HAP-1 (cell line): ENCODE results near the gene DOLPP1.

Source experiments
- DNase-seq, 2 experiments: peaks; one replicate each; pipeline ENCODE4 v3.0.0-alpha.2; 2016 to 2020; ENCODE audit warnings: low spot score in 2 of 2
- H3K27me3 ChIP-seq: fragments of 250-450 bp; sonication (Bioruptor Pico); 2 replicates; pipeline ENCODE4 v1.5.1; 2020; ENCODE audit warnings: low read depth, mild to moderate bottlenecking, moderate library complexity
- H3K36me3 ChIP-seq: fragments of 250-450 bp; sonication (Bioruptor Pico); replicated peaks from 2 replicates; pipeline ENCODE4 v1.5.1; 2020; ENCODE audit warnings: mild to moderate bottlenecking
- H3K4me1 ChIP-seq: fragments of 250-450 bp; sonication (Bioruptor Pico); 2 replicates; pipeline ENCODE4 v1.5.1; 2020; ENCODE audit warnings: mild to moderate bottlenecking
- H3K4me3 ChIP-seq: fragments of 250-450 bp; sonication (Bioruptor Pico); 2 replicates; pipeline ENCODE4 v1.5.1; 2020; ENCODE audit warnings: mild to moderate bottlenecking, moderate library complexity
- H3K9me3 ChIP-seq: fragments of 250-450 bp; sonication (Bioruptor Pico); 2 replicates; pipeline ENCODE4 v1.5.1; 2020; ENCODE audit warnings: mild to moderate bottlenecking, moderate library complexity
- in situ Hi-C: fragments of 300-500 bp; cut with MboI; formaldehyde crosslinking; loops from 3 replicates; pipeline ENCODE4 v1.14.3; 2020; ENCODE audit warnings: low sequenced_read_pairs, inconsistent platforms, mixed read lengths

DOLPP1 gene

DNA sequence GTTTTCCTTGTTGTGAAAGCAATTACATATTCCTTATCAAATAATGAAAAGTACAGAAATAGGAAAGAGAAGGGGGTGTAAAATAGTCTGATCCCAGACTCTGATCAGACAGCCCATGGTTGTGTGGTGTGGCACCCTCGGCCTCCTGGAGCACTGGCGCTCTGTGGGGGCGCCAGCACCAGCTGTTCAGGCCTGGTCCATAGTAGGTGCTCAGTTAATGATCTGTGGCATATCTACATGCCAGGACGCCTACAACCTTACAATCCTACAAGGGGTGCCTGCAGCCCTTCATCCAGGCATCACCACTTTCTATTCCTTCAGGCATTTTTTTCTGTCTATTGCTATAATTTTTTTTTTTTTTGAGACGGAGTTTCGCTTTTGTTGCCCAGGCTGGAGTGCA is 27.9 kb upstream of the DOLPP1 start:
- Histone ChIP-seq H3K4me1 (no peaks in the 10 kb centered on the region), H3K36me3 (peaks cover 20% of the 10 kb centered on the region), H3K4me3 (no peak overlapping the region), H3K27me3 (no peaks in the 10 kb centered on the region), H3K9me3 (no peaks in the 10 kb centered on the region)
- in situ Hi-C loops: no loop called here
- no peak for DNase-seq

DNA sequence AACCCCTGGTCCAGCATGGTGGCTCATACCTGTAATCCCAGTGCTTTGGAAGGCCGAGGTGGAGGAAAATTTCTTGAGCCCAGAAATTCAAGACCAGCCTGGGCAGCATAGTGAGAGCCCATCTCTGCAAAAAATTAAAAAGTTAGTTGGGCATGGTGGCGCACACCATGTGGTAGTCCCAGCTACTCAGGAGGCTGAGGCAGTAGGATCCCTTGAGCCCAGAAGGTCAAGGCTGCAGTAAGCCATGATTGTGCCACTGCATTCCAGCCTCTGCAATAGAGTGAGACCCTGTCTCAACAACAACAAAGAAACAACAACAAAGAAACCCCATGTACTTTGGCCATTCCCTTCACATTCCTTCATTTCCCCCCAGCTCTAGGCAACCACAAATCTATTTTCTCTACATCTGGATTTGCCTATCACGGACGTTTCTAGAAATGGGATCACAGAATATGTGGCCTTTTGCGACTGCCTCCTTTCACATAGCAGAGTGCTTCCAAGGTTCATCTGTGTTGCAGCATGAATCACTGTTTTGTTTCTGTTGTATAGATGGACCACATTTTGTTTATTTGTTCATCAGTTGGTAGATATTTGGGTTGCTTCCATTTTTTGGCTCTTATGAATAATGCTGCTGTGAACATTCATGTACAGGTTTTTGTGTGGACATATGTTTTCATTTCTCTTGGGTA is 26.6 kb upstream of the DOLPP1 start:
- DNase-seq: no peak
- H3K27me3 ChIP-seq: no peaks in the 10 kb centered on the region
- no peak overlapping the region for H3K4me3 ChIP-seq
- H3K4me1 ChIP-seq: no peaks in the 10 kb centered on the region
- H3K9me3 ChIP-seq: no peaks in the 10 kb centered on the region
- in situ Hi-C loops: no loop called here
- peaks cover 12% of the 10 kb centered on the region for H3K36me3 ChIP-seq

DNA sequence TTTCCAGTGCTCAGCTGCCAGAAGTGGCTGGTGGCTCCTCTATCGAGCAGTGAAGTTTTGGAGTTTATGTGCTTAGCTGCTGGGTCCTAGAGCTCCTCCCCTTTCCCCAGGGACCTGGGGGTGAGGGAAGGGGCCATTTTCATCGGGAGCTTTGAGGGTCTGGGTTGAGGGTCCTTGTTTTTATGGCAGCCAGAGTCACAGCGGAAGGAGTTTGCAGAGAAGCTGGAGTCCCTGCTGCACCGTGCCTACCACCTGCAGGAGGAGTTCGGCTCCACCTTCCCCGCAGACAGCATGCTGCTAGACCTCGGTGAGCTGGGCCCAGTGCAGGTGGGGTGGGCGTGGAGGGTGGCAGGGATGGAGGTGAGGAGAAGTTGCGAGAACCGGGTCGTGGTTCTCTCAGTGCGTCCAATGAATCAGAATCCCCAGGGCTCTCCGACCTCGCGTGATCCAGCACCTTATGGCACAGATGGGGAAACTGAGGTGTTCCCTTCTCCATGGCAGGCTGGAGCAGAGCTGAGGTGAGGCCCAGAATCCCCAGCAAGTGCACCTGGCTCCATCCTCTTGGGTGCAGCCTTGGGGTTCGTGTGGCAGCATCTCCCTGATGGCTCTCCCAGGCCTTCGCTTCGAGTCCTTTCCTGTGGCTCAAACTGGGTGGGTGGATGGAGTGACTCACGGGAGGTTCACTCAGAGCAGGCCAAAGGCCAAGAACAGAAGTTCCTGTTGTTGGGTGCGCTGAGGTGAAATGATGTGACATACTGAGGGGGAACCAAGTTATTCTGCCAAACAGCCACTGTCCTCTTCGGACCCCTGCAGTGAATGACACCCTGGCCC is 21.7 kb upstream of the DOLPP1 start:
- in situ Hi-C loops: no loop called here
- no peaks in the 10 kb centered on the region for H3K9me3 ChIP-seq
- no peak overlapping the region for H3K4me3 ChIP-seq
- no peaks in the 10 kb centered on the region for H3K4me1 ChIP-seq
- no peak for DNase-seq
- H3K36me3 ChIP-seq: peaks cover 10% of the 10 kb centered on the region; the same call in 1 of the 2 replicates
- H3K27me3 ChIP-seq: no peaks in the 10 kb centered on the region

DNA sequence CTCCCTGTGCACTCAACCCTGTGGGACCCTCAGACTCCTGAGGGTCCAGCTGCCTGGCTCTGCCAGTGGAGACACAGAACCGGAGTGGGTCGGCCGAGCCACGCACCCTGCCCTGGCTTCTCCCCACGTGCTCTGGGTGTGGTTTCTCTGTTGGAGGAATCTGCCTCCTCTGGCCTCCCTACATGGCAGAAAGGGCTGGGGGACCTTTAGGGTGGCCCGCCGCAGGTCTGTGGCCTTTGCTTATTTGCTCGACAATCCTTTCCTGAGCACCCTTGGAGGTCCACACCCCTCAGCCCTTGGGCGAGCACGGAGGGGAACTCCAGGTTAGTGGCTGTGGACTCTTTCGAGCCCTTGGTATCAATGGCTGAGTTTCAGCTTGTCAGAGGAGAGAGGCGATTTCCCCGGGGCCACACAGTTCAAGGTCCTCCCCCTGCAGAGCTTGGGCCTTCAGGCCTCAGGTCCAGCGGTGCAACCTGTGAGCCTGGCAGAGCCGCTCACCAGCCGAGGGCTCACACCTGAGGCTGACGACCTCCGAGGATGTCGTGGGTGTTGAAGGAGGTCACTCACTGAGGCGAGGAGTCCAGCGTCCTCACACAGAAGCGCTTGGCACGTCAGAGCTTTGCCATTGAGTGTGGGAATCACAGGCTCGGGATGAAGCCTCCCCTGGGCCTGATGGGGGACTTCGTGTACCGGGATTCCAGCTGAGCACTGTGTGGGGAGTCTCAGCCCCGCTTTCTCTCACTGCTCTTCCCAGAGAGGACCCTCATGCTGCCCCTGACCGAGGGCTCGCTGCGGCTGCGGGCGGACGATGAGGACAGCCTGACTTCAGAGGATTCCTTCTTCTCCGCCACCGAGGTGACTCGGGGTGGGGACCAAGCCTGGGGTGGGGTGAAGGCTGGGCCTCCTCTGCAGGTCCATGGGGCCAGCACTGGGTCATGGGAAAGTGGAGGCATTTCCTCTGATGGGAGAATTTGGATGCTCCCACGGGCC is 20.8 kb upstream of the DOLPP1 start:
- peaks cover 6% of the 10 kb centered on the region; the same call in 1 of the 2 replicates for H3K36me3 ChIP-seq
- H3K27me3 ChIP-seq: no peaks in the 10 kb centered on the region
- no peaks in the 10 kb centered on the region for H3K4me1 ChIP-seq
- no peaks in the 10 kb centered on the region for H3K9me3 ChIP-seq
- H3K4me3 ChIP-seq: no peak overlapping the region
- no peak for DNase-seq
- in situ Hi-C loops: no loop called here

DNA sequence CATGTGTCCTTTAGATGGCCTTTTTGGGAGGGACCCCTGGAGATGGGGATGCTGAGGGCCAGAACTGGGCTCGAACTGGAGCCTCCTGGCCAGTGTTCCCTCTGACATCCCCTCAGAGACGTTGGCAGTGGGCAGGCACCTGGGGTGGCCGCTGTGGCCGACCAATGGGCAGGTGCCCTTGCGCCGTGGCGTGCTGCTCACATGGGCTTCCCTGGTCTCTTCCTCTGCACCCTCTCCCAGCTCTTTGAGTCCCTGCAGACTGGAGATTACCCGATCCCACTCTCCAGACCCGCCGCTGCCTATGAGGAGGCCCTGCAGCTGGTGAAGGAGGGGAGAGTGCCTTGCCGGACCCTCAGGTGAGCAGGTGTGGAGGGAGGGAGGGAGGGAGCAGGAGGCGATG is 19.9 kb upstream of the DOLPP1 start:
- no peak for DNase-seq
- Histone ChIP-seq H3K4me1 (no peaks in the 10 kb centered on the region), H3K36me3 (peaks cover 13% of the 10 kb centered on the region; the same call in 1 of the 2 replicates), H3K4me3 (no peak overlapping the region), H3K27me3 (no peaks in the 10 kb centered on the region), H3K9me3 (no peaks in the 10 kb centered on the region)
- in situ Hi-C loops: no loop called here

DNA sequence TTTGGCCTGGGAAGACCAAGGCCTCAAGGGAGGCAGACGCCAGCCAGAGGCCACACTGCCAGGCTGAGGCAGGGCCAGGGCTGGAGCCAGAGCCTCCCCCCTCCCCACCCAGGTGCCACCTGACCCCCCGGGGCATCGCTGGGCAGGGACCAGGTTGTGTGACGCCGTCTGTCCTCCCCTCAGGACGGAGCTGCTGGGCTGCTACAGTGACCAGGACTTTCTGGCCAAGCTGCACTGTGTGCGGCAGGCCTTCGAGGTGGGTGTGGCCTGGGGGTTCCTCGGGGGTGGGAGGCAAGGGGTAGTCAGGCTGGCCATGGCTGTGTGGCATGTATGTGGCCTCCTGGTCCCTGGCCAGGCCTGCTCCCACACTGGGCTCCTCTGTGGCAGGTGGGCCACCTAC is 17.9 kb upstream of the DOLPP1 start:
- peaks cover 18% of the 10 kb centered on the region for H3K36me3 ChIP-seq
- in situ Hi-C loops: no loop called here
- no peak overlapping the region for H3K4me3 ChIP-seq
- H3K4me1 ChIP-seq: no peaks in the 10 kb centered on the region
- H3K9me3 ChIP-seq: no peaks in the 10 kb centered on the region
- H3K27me3 ChIP-seq: no peaks in the 10 kb centered on the region
- DNase-seq: no peak

DNA sequence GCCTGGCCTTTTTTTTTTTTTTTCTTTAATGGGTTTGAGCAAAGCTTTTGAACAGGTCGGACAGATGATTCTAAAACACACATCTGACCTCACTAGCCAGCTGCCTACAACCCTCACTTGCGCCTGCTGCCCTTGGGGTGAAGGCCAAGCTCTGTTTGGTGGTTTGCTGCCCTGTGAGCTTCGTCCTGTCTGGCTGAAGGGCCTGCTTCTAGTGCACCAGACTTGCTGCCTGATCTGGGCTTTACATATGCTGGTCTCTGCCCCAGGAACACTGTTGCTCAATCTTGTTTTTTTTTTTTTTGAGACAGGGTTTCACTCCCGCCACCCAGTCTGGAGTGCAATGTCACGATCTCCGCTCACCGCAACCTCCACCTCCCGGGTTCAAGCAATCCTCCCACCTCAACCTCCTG is 16.4 kb upstream of the DOLPP1 start:
- Histone ChIP-seq H3K36me3 (peaks cover 22% of the 10 kb centered on the region), H3K4me3 (no peak overlapping the region), H3K4me1 (no peaks in the 10 kb centered on the region), H3K9me3 (no peaks in the 10 kb centered on the region), H3K27me3 (no peaks in the 10 kb centered on the region)
- in situ Hi-C loops: no loop called here
- no peak for DNase-seq

DNA sequence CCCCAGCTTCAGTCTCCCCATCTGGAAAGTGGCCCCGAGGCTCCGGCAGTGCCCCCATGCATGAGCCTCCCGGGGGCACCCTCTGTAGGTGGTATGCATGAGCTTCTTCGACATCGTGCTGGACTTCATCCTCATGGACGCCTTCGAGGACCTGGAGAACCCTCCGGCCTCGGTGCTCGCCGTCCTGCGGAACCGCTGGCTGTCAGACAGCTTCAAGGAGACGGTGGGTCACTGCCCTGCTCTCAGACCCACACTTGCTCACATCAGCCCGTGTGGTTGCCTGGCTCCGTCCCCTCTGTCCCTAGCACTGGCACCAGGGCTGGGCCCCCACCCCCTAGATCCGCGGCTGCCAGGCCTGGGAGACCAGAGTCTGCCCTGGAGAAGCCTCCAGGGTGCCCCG is 12.8 kb upstream of the DOLPP1 start:
- no peaks in the 10 kb centered on the region for H3K4me1 ChIP-seq
- H3K36me3 ChIP-seq: peaks cover 22% of the 10 kb centered on the region
- H3K9me3 ChIP-seq: no peaks in the 10 kb centered on the region
- in situ Hi-C loops: no loop called here
- no peak for DNase-seq
- H3K4me3 ChIP-seq: no peak overlapping the region
- no peaks in the 10 kb centered on the region for H3K27me3 ChIP-seq

DNA sequence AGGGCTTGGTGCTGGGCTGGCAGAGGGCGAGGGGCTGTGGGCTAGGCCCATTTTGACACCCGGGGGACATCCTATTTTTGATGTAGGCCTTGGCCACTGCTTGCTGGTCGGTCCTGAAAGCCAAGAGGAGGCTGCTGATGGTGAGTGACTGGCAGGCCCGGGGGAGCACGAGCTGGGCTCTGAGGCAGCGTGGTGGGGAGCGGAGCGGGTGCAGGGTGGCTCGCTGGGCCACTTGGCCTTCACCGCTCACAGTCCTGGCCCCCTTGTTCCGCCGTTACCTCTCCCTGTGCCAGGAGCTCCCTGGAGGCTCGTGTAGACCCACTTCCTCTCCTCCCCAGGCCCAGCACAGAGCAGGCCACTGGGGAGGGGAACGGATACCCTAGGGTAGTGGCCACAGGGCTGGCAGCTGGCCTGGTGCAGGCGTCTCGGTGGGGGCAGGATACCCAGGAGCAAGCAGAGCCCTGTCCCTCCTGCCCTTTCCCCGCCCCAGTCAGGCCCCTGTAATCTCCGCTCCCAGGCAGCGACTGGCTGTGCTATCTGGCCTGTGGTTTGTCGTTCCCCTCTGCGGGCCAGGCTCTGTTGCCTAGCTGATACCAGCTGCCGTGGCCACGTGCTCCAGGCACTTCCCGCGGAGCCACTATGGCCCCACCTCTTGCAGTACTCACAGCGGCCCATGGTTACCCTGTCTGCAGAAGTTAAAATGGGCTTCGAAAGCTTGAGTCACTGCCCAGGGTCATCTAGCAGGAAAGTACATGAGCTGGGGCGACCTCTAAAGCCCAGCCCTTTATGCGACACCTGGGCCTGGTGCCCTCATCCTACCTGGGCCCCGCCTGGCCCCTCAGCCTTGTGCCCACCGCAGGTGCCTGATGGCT is 11.7 kb upstream of the DOLPP1 start:
- no peaks in the 10 kb centered on the region for H3K27me3 ChIP-seq
- no peaks in the 10 kb centered on the region for H3K9me3 ChIP-seq
- in situ Hi-C loops: no loop called here
- no peak overlapping the region for H3K4me3 ChIP-seq
- H3K36me3 ChIP-seq: peaks cover 19% of the 10 kb centered on the region
- no peaks in the 10 kb centered on the region for H3K4me1 ChIP-seq
- no peak for DNase-seq

DNA sequence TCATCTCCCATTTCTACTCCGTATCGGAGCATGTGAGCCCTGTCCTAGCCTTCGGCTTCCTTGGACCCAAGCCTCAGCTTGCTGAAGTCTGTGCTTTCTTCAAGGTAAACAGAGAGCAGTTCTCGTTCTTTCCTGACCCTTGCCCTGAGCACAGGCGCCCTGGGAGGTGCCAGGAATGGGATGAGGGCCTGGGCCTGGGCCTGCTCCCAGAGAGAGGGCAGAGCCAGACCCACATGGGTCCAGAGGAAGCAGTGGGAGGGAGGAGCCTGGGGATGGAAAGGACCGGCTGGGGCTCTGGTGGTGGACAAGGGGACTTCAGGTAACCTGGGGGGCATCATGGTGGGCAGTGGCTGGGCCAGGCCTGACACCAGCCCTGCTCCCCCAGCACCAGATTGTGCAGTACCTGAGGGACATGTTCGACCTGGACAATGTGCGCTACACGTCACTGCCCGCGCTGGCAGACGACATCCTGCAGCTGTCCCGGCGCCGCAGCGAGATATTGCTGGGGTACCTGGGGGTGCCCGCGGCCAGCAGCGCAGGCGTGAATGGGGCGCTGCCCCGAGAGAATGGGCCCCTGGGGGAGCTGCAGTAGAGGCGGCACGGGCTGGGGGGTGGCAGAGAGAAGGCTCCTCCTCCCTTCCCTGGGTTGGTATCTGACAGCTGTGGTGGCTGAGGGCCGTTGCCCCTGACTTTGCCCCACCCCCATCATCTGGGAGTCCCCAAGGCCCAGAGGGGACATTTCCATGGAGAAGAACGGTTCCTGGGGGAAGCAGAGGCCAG is 10.9 kb upstream of the DOLPP1 start:
- in situ Hi-C loops: no loop called here
- DNase-seq: no peak
- Histone ChIP-seq H3K4me1 (no peaks in the 10 kb centered on the region), H3K4me3 (no peak overlapping the region), H3K9me3 (no peaks in the 10 kb centered on the region), H3K36me3 (peaks cover 19% of the 10 kb centered on the region), H3K27me3 (no peaks in the 10 kb centered on the region)

DNA sequence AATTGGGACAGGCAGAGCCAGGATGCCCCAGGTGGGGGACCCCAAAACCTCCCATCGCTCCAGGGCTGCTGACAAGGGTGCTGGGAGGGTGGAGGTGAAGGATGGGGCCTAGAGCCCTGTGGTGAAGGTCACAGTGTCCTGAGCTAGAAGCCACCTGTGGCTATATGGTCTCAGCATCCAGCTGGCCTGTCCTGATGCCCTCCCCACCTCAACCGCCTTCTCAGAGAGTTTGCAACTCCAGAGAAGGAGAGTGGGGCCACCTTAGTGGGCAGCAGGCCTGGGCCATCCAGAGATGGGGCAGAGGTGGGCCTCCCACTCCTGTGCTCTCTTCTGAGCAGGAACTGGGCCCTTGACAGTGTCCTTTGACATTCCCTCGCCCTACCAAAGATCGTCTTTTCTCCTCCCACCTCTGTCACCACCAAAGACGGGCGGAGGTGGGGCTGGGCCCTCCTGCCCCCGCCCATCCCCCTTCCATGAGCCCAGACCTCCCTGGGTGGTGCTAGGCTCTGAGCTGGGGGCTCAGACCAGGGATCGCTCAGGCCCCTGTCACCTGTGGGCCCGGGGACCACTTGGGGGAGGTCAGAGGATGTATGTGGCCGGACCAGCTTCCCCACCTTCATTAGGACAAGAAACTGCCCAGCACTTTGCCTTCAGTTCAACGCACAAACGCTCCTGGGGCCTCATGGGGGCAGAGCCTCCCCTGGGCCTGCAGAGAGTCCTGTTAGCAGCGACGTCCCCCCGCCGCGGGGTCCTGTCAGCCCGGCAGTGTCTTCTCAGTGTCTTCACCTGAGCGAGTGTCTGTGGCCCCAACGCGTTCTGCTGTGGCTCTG is 10.0 kb upstream of the DOLPP1 start:
- no peaks in the 10 kb centered on the region for H3K27me3 ChIP-seq
- no peaks in the 10 kb centered on the region for H3K9me3 ChIP-seq
- no peaks in the 10 kb centered on the region for H3K4me1 ChIP-seq
- DNase-seq: no peak
- in situ Hi-C loops: no loop called here
- H3K4me3 ChIP-seq: no peak overlapping the region
- H3K36me3 ChIP-seq: peaks cover 11% of the 10 kb centered on the region
